WI38 (cell line): ENCODE data around the gene EWSR1.

Experiments
- H3K4me3 ChIP-seq: 2 replicates; pipeline ENCODE4 v1.5.1; 2011; ENCODE audit warnings: low read depth, mild to moderate bottlenecking, control low read depth, low read length
- CTCF ChIP-seq: IDR thresholded peaks from 2 replicates; pipeline ENCODE4 v1.5.1; 2012; ENCODE audit warnings: low read depth, mild to moderate bottlenecking, control low read depth, low read length

EWSR1 gene

DNA sequence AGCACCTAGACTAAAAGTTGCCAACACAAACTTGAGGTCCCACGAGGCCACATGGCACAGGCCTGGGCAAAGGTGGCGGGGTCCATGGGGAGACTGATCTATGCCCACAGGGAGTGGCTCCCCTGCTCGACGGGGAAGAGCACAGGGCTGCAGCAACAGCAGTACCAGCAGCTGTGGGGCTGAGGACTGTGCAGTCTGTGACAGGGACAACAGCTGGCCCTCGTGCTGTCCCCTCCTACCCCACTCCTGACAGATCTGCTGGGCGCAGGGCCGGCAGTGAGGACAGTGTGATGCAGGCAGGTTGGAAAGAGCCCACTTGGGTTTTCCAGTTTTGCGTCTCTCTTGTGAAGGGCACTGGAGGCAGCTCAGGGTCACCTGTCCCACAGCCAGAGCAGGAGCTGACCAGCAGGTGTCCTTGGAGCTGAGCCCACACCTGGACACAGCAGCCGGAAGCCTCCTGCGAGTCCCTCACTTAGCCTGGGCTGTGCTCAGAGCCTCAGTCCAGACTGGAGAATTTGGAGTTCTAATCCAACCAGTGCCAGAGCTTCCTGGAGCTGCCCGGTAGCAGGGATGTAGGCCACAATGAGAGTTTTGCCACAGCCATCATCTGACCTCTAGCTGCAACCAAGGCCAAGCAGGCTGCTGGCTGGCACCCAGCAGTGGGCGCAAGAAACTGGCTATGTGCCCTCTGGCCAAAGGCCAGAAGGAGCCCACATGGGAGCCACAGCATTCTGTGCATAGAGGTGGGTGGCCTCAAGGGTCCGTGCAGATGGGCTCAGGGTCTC is 34.8 kb downstream of the EWSR1 start:
- TF ChIP-seq CTCF: no peak
- H3K4me3 ChIP-seq: no peak overlapping the region

GRCh38 chr22:29305836-29306174 is 37.7 kb downstream of the EWSR1 start:
- TF ChIP-seq CTCF: no peak
- no peak overlapping the region for H3K4me3 ChIP-seq

- peak; percentile 49; the same call in 1 of the 2 replicates for TF ChIP-seq CTCF
- peak within 1 kb of the TSS; percentile 68 for H3K4me3 ChIP-seq
These were observed 38.2 kb downstream of the EWSR1 start, which contains the start of gene GAS2L1 for GRCh38 chr22:29306175-29306834. GAS2L1 (plus strand) TSS chr22:29306650; CDS start chr22:29308106, 1,456 bp downstream.

- peak overlapping the region; percentile 68 for H3K4me3 ChIP-seq
- TF ChIP-seq CTCF: no peak
These were observed 38.9 kb downstream of the EWSR1 start for GRCh38 chr22:29306835-29307595.

DNA sequence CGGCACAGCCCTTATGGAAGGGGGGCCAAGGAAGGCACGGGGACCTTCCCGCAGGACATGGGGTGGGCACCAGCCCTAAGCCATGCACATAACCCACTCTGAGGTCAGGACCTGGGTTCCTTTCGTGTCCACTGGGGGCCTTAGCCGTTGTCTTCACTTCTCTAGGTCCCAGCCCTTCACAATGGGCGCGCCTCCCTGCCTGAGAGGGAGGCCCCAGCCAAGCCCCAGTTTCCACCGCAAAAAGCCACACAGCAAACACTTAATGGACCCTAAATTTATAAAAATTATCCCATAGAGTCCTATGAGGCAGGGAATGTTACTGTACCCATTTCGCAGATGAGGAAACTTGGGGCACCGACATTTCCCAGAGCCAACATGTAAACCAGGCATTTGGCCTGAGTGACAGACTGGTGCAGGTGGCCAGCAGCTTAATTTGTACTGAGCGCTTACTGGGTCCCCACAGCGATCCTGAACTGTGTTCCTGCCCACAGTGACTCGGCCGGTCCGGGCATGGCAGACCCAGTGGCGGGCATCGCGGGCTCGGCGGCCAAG is 39.6 kb downstream of the EWSR1 start:
- peak overlapping the region; percentile 68 for H3K4me3 ChIP-seq
- TF ChIP-seq CTCF: no peak

- H3K4me3 ChIP-seq: no peak overlapping the region; the same call in 1 of the 2 replicates
These were observed 40.2 kb downstream of the EWSR1 start for GRCh38 chr22:29308148-29308790.

More at GRCh38 chr22:29308148-29308790, 40.2 kb downstream of the EWSR1 start:
- TF ChIP-seq CTCF: no peak
